Osteoblast (primary cell): ENCODE data around the gene GNGT2. TPM values are rescaled to one million over a fixed set of nuclear protein-coding genes. Genes with fewer than 3 reads are reported as not detected.

Experiments
- DNase-seq: peaks from one replicate; pipeline ENCODE4 v3.0.0; 2011; ENCODE audit warnings: low spot score, mixed read lengths; ENCODE audit not compliant: insufficient read length; ENCODE audit errors: missing footprints
- H2AFZ ChIP-seq: 2 replicates; pipeline ENCODE4 v1.6.0; 2011; ENCODE audit warnings: mild to moderate bottlenecking, low read length
- H3K27ac ChIP-seq: 2 replicates; pipeline ENCODE4 v1.5.1; 2011; ENCODE audit warnings: mild to moderate bottlenecking, low read depth, low read length, moderate library complexity
- H3K27me3 ChIP-seq: 2 replicates; pipeline ENCODE4 v1.6.0; 2012; ENCODE audit warnings: mild to moderate bottlenecking, control low read depth, inconsistent platforms, low read length, moderate library complexity; ENCODE audit not compliant: insufficient read depth
- H3K36me3 ChIP-seq: 2 replicates; pipeline ENCODE4 v1.5.1; 2011; ENCODE audit warnings: mild to moderate bottlenecking, low read length, control low read depth, moderate library complexity; ENCODE audit not compliant: insufficient read depth
- H3K4me1 ChIP-seq: 2 replicates; pipeline ENCODE4 v1.5.1; 2011; ENCODE audit warnings: mild to moderate bottlenecking, low read length, control low read depth, moderate library complexity; ENCODE audit not compliant: insufficient read depth
- H3K4me2 ChIP-seq: 2 replicates; pipeline ENCODE4 v1.6.0; 2011; ENCODE audit warnings: mild to moderate bottlenecking, low read length; ENCODE audit not compliant: insufficient read depth
- H3K4me3 ChIP-seq: fragments of 200-600 bp; sonication (generic); 3 replicates; pipeline ENCODE4 v1.5.1; 2012; ENCODE audit warnings: mild to moderate bottlenecking, low read length, inconsistent platforms; ENCODE audit not compliant: insufficient read depth
- H3K79me2 ChIP-seq: 2 replicates; pipeline ENCODE4 v1.6.0; 2012; ENCODE audit warnings: mild to moderate bottlenecking, low read length, control low read depth, inconsistent platforms; ENCODE audit not compliant: insufficient read depth
- H3K9me3 ChIP-seq: 2 replicates; pipeline ENCODE4 v1.5.1; 2011; ENCODE audit warnings: low read depth, low read length, control low read depth
- H4K20me1 ChIP-seq: 2 replicates; pipeline ENCODE4 v1.6.0; 2012; ENCODE audit warnings: mild to moderate bottlenecking, low read length, control low read depth; ENCODE audit not compliant: insufficient read depth
- total RNA-seq: library from RNA; depleted of rRNA; stranded (reverse); fragments of >200 nt; gene quantifications from 2 replicates; pipeline ENCODE4 v1.2.3, GENCODE V29; 2012
- TF ChIP-seq, protein P1 (sequence below): IDR thresholded peaks from 2 replicates; pipeline ENCODE4 v1.5.1; 2011; ENCODE audit warnings: mild to moderate bottlenecking, low read depth, low read length, moderate library complexity; ENCODE audit errors: extremely low read depth

Gene GNGT2
- total RNA-seq, 1 donor = not detected

DNA sequence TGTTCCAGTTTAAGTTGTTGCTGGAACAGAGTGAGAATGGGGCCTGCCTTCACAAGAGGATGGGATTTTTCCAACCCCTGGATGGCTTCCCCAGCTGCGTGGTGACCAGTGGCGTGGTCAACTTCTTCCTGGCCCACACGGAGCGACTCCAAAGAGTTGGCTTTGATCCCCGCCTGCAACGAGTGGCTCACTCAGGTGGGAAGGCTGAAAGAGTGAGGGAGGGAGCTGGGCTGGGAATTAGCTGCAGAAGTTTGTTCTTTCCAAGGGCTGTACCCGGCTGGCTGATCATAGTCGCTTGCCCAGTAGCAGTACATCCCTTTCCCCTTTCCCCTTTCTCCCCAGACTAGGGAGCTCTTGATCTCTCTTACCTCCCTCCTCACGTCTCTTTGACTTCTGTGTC is 41.7 kb downstream of the GNGT2 start:
- Histone ChIP-seq H3K4me2 (no peak overlapping the region), H4K20me1 (no peaks in the 10 kb centered on the region), H2AFZ (no peak overlapping the region), H3K27ac (no peak overlapping the region), H3K27me3 (peaks cover 54% of the 10 kb centered on the region), H3K79me2 (no peaks in the 10 kb centered on the region), H3K9me3 (no peaks in the 10 kb centered on the region), H3K4me1 (no peaks in the 10 kb centered on the region), H3K4me3 (no peak overlapping the region), H3K36me3 (no peaks in the 10 kb centered on the region)
- no peak for DNase-seq
- TF ChIP-seq, protein P1, sequence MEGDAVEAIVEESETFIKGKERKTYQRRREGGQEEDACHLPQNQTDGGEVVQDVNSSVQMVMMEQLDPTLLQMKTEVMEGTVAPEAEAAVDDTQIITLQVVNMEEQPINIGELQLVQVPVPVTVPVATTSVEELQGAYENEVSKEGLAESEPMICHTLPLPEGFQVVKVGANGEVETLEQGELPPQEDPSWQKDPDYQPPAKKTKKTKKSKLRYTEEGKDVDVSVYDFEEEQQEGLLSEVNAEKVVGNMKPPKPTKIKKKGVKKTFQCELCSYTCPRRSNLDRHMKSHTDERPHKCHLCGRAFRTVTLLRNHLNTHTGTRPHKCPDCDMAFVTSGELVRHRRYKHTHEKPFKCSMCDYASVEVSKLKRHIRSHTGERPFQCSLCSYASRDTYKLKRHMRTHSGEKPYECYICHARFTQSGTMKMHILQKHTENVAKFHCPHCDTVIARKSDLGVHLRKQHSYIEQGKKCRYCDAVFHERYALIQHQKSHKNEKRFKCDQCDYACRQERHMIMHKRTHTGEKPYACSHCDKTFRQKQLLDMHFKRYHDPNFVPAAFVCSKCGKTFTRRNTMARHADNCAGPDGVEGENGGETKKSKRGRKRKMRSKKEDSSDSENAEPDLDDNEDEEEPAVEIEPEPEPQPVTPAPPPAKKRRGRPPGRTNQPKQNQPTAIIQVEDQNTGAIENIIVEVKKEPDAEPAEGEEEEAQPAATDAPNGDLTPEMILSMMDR = no peak

DNA sequence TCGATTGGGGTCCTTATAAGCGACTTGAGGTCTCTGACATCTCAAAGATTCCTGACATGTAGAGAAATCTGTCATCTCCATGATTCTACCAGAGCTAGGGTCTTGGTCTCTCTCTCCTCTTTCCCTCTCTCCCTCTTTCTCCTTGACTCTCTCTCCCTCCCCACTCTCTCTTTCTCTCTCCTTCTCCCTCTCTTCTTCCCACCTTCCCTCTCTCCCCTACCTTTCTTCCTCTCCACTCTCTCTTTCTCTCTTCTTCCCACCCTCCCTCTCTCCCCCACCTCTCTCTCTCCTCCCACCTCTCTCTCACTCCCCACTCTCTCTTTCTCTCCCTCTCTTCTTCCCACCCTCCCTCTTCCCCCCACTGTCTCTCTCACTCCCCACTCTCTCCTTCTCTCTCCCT is 45.2 kb downstream of the GNGT2 start:
- Histone ChIP-seq H2AFZ (no peak overlapping the region), H3K9me3 (no peaks in the 10 kb centered on the region), H3K4me1 (no peaks in the 10 kb centered on the region), H4K20me1 (no peaks in the 10 kb centered on the region), H3K27me3 (peaks cover 55% of the 10 kb centered on the region), H3K36me3 (no peaks in the 10 kb centered on the region), H3K27ac (no peak overlapping the region), H3K79me2 (no peaks in the 10 kb centered on the region), H3K4me2 (no peak overlapping the region), H3K4me3 (no peak overlapping the region)
- no peak for DNase-seq
- TF ChIP-seq, protein P1 = no peak

DNA sequence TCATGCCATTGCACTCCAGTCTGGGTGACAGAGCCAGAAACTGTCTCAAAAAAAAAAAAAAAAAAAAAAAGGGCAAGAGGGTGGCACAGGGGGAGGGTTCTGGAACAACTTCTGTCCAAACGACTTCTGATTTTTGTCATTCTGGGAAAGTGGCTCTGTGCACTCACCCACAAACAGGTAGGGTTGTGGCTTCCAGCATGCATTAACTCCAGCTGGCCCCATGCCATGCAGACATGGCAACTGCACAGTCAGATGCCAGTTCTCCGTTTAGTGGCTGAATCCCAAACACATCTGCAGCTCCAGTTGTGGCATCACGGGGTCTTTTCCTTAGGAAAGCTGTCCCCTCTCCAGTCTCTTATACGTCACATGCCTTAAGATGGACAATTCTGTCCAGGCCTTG is 47.5 kb downstream of the GNGT2 start:
- Histone ChIP-seq H3K36me3 (no peaks in the 10 kb centered on the region), H2AFZ (no peak overlapping the region), H3K4me2 (no peak overlapping the region), H3K9me3 (no peaks in the 10 kb centered on the region), H3K27ac (no peak overlapping the region), H4K20me1 (no peaks in the 10 kb centered on the region), H3K27me3 (peaks cover 44% of the 10 kb centered on the region), H3K4me3 (no peak overlapping the region), H3K4me1 (no peaks in the 10 kb centered on the region), H3K79me2 (no peaks in the 10 kb centered on the region)
- TF ChIP-seq, protein P1 = no peak
- DNase-seq = no peak

DNA sequence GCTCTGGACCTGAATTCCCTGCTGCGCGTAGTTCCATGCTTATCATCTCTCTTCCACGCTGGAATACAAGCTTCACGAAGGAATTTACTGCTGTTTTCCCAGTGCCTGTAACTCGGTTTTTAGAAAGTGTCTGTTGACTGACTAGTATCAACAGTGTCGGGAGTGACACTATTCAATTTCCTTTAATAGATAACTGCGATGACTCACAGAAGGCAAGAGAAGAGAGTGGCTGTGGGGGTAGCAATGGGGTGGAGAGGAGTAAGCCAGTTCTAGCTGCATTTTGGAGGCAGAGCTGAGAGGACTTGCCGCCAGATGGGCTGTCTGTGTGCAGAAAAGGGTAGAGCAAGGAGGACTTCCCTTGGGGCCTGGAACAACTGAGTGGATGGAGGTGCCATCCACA is 52.6 kb downstream of the GNGT2 start:
- TF ChIP-seq, protein P1 = no peak
- Histone ChIP-seq H3K27me3 (peaks cover 36% of the 10 kb centered on the region), H2AFZ (no peak overlapping the region), H3K4me3 (no peak overlapping the region), H3K79me2 (no peaks in the 10 kb centered on the region), H4K20me1 (no peaks in the 10 kb centered on the region), H3K36me3 (no peaks in the 10 kb centered on the region), H3K4me2 (no peak overlapping the region), H3K9me3 (no peaks in the 10 kb centered on the region), H3K4me1 (no peaks in the 10 kb centered on the region), H3K27ac (no peak overlapping the region)
- DNase-seq = no peak
